ENCODE results near the gene NR4A2.

NR4A2 gene

GRCh38 chr2:156332534-156333273, at the start of gene NR4A2:
NR4A2 (minus strand) TSS chr2:156332721; CDS start chr2:156330186, 2,535 bp downstream.
- peak; percentile 74 for DNase-seq

GRCh38 chr2:156380117-156380645, 47.7 kb upstream of the NR4A2 start:
- DNase-seq = no peak

GRCh38 chr2:156379714-156380113, 47.2 kb upstream of the NR4A2 start:
- DNase-seq = no peak

- no peak for DNase-seq
Measured at GRCh38 chr2:156379071-156379470, 46.5 kb upstream of the NR4A2 start.

GRCh38 chr2:156366753-156367152, 34.2 kb upstream of the NR4A2 start:
- no peak for DNase-seq

- no peak for DNase-seq
Measured at GRCh38 chr2:156363141-156363540, 30.6 kb upstream of the NR4A2 start.

GRCh38 chr2:156356014-156356754, 23.7 kb upstream of the NR4A2 start:
- DNase-seq = no peak

- no peak for DNase-seq
Measured at GRCh38 chr2:156352911-156353310, 20.4 kb upstream of the NR4A2 start.

- no peak for DNase-seq
Measured at GRCh38 chr2:156350374-156351142, 18.0 kb upstream of the NR4A2 start.

- no peak for DNase-seq
Measured at GRCh38 chr2:156349605-156350004, 17.1 kb upstream of the NR4A2 start.

- no peak for DNase-seq
Measured at GRCh38 chr2:156349161-156349560, 16.6 kb upstream of the NR4A2 start.

GRCh38 chr2:156347431-156347830, 14.9 kb upstream of the NR4A2 start:
- no peak for DNase-seq

- DNase-seq = no peak
Measured at GRCh38 chr2:156346731-156347130, 14.2 kb upstream of the NR4A2 start.

GRCh38 chr2:156345582-156345981, 13.1 kb upstream of the NR4A2 start:
- DNase-seq = no peak

- no peak for DNase-seq
Measured at GRCh38 chr2:156343940-156344301, 11.4 kb upstream of the NR4A2 start.

- DNase-seq = no peak
Measured at GRCh38 chr2:156343096-156343939, 10.8 kb upstream of the NR4A2 start.

- peak; percentile 83 for DNase-seq
Measured at GRCh38 chr2:156342254-156343095, 10.0 kb upstream of the NR4A2 start.

- DNase-seq = peak; percentile 86
Measured at GRCh38 chr2:156341452-156342253, 9.1 kb upstream of the NR4A2 start.

- DNase-seq = no peak
Measured at GRCh38 chr2:156340804-156341451, 8.4 kb upstream of the NR4A2 start.

GRCh38 chr2:156340377-156340776, 7.9 kb upstream of the NR4A2 start:
- DNase-seq = no peak

All from NCI-H1048 (cell line).